HFF-Myc (cell line): ENCODE data around the gene GFOD2.

Experiments used
- DNase-seq: peaks from one replicate; pipeline ENCODE4 v3.0.0-alpha.2; 2011; ENCODE audit warnings: low read depth; ENCODE audit errors: extremely low read depth
- H3K4me3 ChIP-seq: replicated peaks from 2 replicates; pipeline ENCODE4 v1.5.1; 2011; ENCODE audit warnings: low read depth, mild to moderate bottlenecking, control low read depth, low read length
- TF ChIP-seq, protein P1 (sequence below): IDR thresholded peaks from 2 replicates; pipeline ENCODE4 v1.5.1; 2012; ENCODE audit warnings: mild to moderate bottlenecking, low read depth, low read length, control low read depth; ENCODE audit errors: missing control alignments

GFOD2 gene

DNA sequence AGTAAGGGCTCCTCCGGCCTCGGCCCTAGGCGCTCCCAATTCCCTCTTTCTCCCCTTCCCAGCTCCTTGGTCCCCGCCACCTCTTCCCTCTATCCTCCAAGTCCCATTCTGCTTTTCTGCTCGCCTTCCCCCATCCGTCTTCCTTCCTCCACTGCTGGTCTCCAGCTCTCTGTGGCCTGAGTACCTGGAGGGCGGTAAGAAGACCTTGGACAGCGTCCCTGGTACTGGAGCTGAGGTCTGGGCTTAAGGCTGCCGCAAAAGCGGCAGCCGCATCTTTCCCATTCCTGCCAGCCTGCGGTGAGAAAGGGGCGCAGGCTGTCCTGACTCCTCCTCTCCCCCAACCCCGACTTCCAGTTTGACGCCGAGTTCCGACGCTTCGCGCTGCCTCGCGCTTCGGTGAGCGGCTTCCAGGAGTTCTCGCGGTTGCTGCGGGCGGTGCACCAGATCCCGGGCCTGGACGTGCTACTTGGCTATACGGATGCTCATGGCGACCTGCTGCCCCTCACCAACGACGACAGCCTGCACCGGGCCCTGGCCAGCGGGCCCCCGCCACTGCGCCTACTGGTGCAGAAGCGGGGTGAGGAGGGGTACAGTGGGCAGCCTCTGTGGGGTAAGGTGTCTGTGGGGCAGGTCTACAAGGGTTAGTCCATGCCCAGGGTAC lies 57.9 kb downstream of the GFOD2 start:
- TF ChIP-seq, protein P1, sequence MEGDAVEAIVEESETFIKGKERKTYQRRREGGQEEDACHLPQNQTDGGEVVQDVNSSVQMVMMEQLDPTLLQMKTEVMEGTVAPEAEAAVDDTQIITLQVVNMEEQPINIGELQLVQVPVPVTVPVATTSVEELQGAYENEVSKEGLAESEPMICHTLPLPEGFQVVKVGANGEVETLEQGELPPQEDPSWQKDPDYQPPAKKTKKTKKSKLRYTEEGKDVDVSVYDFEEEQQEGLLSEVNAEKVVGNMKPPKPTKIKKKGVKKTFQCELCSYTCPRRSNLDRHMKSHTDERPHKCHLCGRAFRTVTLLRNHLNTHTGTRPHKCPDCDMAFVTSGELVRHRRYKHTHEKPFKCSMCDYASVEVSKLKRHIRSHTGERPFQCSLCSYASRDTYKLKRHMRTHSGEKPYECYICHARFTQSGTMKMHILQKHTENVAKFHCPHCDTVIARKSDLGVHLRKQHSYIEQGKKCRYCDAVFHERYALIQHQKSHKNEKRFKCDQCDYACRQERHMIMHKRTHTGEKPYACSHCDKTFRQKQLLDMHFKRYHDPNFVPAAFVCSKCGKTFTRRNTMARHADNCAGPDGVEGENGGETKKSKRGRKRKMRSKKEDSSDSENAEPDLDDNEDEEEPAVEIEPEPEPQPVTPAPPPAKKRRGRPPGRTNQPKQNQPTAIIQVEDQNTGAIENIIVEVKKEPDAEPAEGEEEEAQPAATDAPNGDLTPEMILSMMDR = no peak
- no peak for DNase-seq
- H3K4me3 ChIP-seq = peak overlapping the region; percentile 82

- peak; percentile 75 for DNase-seq
- H3K4me3 ChIP-seq = peak within 1 kb of the TSS; percentile 82
- TF ChIP-seq, protein P1 = no peak
Observed at GRCh38 chr16:67660564-67661028, 58.5 kb downstream of the GFOD2 start, which contains the start of gene PARD6A. Gene PARD6A (plus strand): TSS chr16:67660960. CDS start chr16:67661039, 79 bp downstream.

GRCh38 chr16:67659675-67660563 lies 59.2 kb downstream of the GFOD2 start, which contains the start of gene ACD:
Gene ACD (minus strand): TSS chr16:67660260. CDS start chr16:67660220, 40 bp downstream.
- no peak for DNase-seq
- H3K4me3 ChIP-seq = peak within 1 kb of the TSS; percentile 82
- TF ChIP-seq, protein P1 = no peak

DNA sequence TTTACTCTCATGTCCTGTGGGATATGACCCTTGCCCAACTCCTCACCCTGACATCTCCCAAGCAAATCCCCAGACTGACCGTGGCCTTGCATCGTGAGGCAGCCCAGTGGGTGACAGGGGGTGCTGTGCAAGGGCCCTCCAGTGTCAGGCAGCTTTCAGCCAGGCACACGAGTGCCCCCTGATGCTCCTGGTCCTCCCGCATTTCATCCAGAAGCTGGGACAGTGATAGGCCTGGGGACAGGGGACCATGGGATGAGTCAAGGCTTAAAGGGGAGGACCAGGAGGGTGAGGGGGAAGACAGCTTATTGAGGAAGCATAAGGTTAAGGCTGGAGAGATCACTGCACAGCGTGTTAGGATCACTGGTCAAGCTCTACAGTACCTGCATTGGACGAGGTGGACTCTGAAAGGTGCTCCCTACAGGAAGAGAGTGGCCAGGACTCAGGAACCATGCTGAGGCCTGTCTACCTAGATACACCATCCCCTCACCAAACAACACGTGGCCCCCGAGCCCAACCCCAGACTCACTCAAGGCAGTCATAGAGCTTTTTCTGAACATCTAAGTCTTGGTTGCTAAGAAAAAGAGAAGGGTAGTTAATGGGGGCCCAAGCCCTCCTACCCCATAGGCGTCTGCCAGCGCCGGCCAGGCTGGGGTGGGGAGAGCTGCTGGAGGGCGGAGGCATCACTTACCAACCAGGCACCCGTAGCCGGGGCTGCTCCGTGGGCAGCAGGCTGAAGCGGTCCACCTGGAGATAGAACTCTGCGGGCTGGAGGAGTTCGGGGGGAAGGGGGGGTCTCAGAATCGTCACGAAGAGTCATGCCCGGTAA lies 60.1 kb downstream of the GFOD2 start:
- H3K4me3 ChIP-seq = peak overlapping the region; percentile 82
- TF ChIP-seq, protein P1 = no peak
- DNase-seq = no peak

DNA sequence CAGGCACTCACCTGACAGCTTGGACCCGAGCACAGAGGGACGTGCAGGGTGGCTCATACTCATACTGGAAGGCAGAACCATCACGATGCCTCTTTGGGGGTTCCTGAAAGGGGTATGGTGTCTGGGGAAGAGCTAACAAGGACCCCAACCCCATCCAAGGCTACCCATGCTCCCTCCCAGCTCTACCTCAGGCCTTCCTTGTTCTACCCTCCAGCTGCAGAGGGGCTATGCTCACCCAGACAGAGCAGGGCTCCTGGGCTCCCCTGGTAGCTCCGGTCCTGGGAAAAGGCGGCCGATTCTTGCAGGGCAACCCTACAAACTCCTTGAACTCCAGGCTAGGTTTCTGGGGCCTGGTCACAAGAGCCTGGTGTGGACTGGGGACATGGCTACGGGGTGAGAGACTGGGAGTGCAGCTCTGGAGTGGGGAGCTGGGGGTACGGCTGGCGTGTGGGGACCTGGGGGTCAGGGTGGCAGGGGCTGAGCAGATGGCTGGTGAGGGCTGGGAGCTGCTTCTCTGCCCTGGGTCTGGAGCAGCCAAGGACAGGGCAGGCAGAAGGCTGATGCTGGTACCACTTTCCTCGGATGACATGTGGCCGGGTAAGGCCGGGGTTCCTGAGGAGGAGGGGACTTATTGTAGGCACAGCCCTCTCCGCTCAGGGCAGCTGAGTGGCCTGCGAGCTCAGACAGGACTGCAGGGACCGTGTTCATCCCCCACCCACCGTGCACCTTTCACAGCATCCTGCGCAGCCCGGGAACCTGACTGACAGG lies 61.2 kb downstream of the GFOD2 start:
- DNase-seq = no peak
- no peak overlapping the region for H3K4me3 ChIP-seq
- TF ChIP-seq, protein P1 = no peak
